K562 (cell line): ENCODE measurements around the gene AASDH. TPM values are rescaled to one million over a fixed set of nuclear protein-coding genes. Genes with fewer than 3 reads are reported as not detected.

ENCODE experiments used
- ATAC-seq: fragments of 200-7000 bp; cut with Tn5 transposase; 3 replicates; pipeline ENCODE4 v1.9.1; 2020; ENCODE audit warnings: moderate library complexity
- BruUV-seq: library from RNA; stranded (reverse); fragments of 400-500 nt; replicated peaks from 2 replicates; lab custom pipeline; 2021; lab: Mats Ljungman, UMichigan
- CTCF ChIA-PET: fragments of 300-600 bp; formaldehyde crosslinking; extraction: SDS; loops from one replicate; lab custom pipeline; 2021; ENCODE audit warnings: low intra/inter-chr PET ratio; lab: Yijun Ruan, JAX
- POLR2A ChIA-PET: fragments of 300-600, 350-650 bp; sonication (Branson Sonifier 250); formaldehyde crosslinking; extraction: SDS; loops from one replicate; lab custom pipeline; 2021; ENCODE audit warnings: antibody characterized with exemption, inconsistent platforms; lab: Yijun Ruan, JAX
- DNase-seq, 4 experiments: peaks; one replicate each; pipeline versions ENCODE4 v3.0.0 to v3.0.0-alpha.2; 2011 to 2018; ENCODE audit warnings: low spot score in 3 of 4, mixed read lengths in 3 of 4; ENCODE audit errors: extremely low read depth in 1 of 4
- FAIRE-seq: peaks from 2 replicates; lab custom pipeline; 2011; peaks lifted over from hg19 to GRCh38; lab: Jason Lieb, UNC
- H2AFZ ChIP-seq: 2 replicates; pipeline ENCODE4 v1.6.0; 2011; ENCODE audit warnings: low read depth, low read length, control low read depth, inconsistent platforms
- H3K27ac ChIP-seq: fragments of 200-600 bp; 3 replicates; pipeline ENCODE4 v1.8.0; 2011; ENCODE audit warnings: low read depth, mild to moderate bottlenecking, control low read depth, inconsistent platforms, low read length, moderate library complexity, mixed read lengths; ENCODE audit errors: extremely low read depth
- H3K27me3 ChIP-seq, 2 experiments: fragments of 300-600 bp in 1 of 2; 2 replicates in 1 of 2; 3 replicates in 1 of 2; pipeline versions ENCODE4 v1.6.0 to v1.8.0; 2011; ENCODE audit warnings: inconsistent platforms in 2 of 2, low read length in 2 of 2, mild to moderate bottlenecking in 1 of 2, mixed read lengths in 1 of 2, moderate library complexity in 1 of 2; ENCODE audit not compliant: control insufficient read depth in 2 of 2, insufficient read depth in 2 of 2
- H3K36me3 ChIP-seq: fragments of 300-600 bp; 3 replicates; pipeline ENCODE4 v1.8.0; 2011; ENCODE audit warnings: mild to moderate bottlenecking, low read length, inconsistent platforms; ENCODE audit not compliant: control insufficient read depth, insufficient read depth
- H3K4me1 ChIP-seq, 2 experiments: fragments of 200-600 bp in 1 of 2; replicated peaks in 1 of 2; 2 replicates in 1 of 2; 3 replicates in 1 of 2; pipeline versions ENCODE4 v1.5.1 to v1.8.0; 2011; ENCODE audit warnings: inconsistent platforms in 2 of 2, low read length in 2 of 2, mild to moderate bottlenecking in 1 of 2, mixed read lengths in 1 of 2, moderate library complexity in 1 of 2; ENCODE audit not compliant: control insufficient read depth in 2 of 2, insufficient read depth in 2 of 2
- H3K4me2 ChIP-seq: 2 replicates; pipeline ENCODE4 v1.6.1; 2011; ENCODE audit warnings: low read length, control low read depth, inconsistent platforms, mixed read lengths; ENCODE audit not compliant: insufficient read depth
- H3K4me3 ChIP-seq: fragments of 200-600 bp; sonication (generic), shearing (Covaris generic); 2 replicates; pipeline ENCODE4 v1.5.1; 2016; ENCODE audit warnings: control low read depth, inconsistent platforms
- H3K79me2 ChIP-seq: fragments of 200-600 bp; 3 replicates; pipeline ENCODE4 v1.8.0; 2011; ENCODE audit warnings: low read length, inconsistent platforms; ENCODE audit not compliant: control insufficient read depth, insufficient read depth
- H3K9ac ChIP-seq, 2 experiments: 2 replicates each; pipeline versions ENCODE4 v1.6.0 to v1.6.1; 2011; ENCODE audit warnings: low read depth in 2 of 2, low read length in 2 of 2, control low read depth in 1 of 2, inconsistent platforms in 1 of 2, mild to moderate bottlenecking in 1 of 2, mixed read lengths in 1 of 2; ENCODE audit not compliant: insufficient read depth in 1 of 2
- H3K9me1 ChIP-seq: one replicate; pipeline ENCODE4 v1.6.0; 2011; ENCODE audit warnings: inconsistent platforms, mild to moderate bottlenecking, low read length, moderate library complexity; ENCODE audit not compliant: control insufficient read depth, insufficient read depth
- H3K9me3 ChIP-seq: replicated peaks from 2 replicates; pipeline ENCODE4 v1.5.1; 2011; ENCODE audit warnings: low read depth, low read length, inconsistent platforms; ENCODE audit not compliant: control insufficient read depth, insufficient read depth
- H4K20me1 ChIP-seq: replicated peaks from 2 replicates; pipeline ENCODE4 v1.6.1; 2011; ENCODE audit warnings: low read length, inconsistent platforms, mixed read lengths; ENCODE audit not compliant: control insufficient read depth, insufficient read depth
- ASH1L ChIP-seq: fragments of 450-650 bp; IDR thresholded peaks from 2 replicates; pipeline ENCODE4 v1.6.1; 2018; ENCODE audit warnings: borderline replicate concordance, mild to moderate bottlenecking, low read depth; ENCODE audit not compliant: partially characterized antibody
- BMI1 ChIP-seq: fragments of 150-350 bp; IDR thresholded peaks from 2 replicates; pipeline ENCODE4 v1.6.1; 2014; ENCODE audit warnings: low read length
- CREBBP ChIP-seq: IDR thresholded peaks from one replicate; pipeline ENCODE4 v1.6.1; 2012; ENCODE audit warnings: low read depth, mild to moderate bottlenecking, control low read depth, inconsistent platforms, low read length
- FOXP1 ChIP-seq: sonication (generic); formaldehyde crosslinking; IDR thresholded peaks from 2 replicates; pipeline ENCODE4 v1.8.0; 2022; ENCODE audit warnings: mild to moderate bottlenecking, missing genetic modification reagents
- MBD2 ChIP-seq: sonication (generic); IDR thresholded peaks from 2 replicates; pipeline ENCODE4 v1.6.1; 2016; ENCODE audit warnings: low read depth, borderline replicate concordance
- TCF7L2 ChIP-seq: fragments of 150-350 bp; IDR thresholded peaks from 2 replicates; pipeline ENCODE4 v1.6.1; 2016; ENCODE audit warnings: low read depth, mild to moderate bottlenecking, low read length, moderate library complexity
- ZBED1 ChIP-seq: IDR thresholded peaks from 2 replicates; pipeline ENCODE4 v1.6.1; 2014
- ZNF354B ChIP-seq: fragments of 250-450 bp; sonication (Bioruptor Pico); IDR thresholded peaks from 2 replicates; pipeline ENCODE4 v1.4.0; 2020
- WGBS: fragments of 100-300 bp; shearing (Covaris generic); methylation state at CpG from one replicate; pipeline ENCODE4 v1.1.6; 2016; ENCODE audit warnings: low coverage, mixed read lengths; ENCODE audit not compliant: insufficient coverage; ENCODE audit errors: missing lambda C conversion rate; 5-methylcytosine and 5-hydroxymethylcytosine counted together
- in situ Hi-C: fragments of 300-500 bp; cut with MboI; formaldehyde crosslinking; loops from 4 replicates; pipeline ENCODE4 v1.15.0; 2018; ENCODE audit warnings: inconsistent platforms, mixed read lengths
- intact Hi-C: fragments of 100-400 bp; cut with micrococcal nuclease; formaldehyde crosslinking; loops from 2 replicates; pipeline ENCODE4 v1.14.2; 2022
- polyA plus RNA-seq, 8 experiments: library from polyadenylated mRNA; depleted of rRNA in 4 of 8; stranded (reverse) in 5 of 8; unstranded in 3 of 8; fragments of >200 nt; fragmentation: Nextera tagmentation in 2 of 8; fragmentation: Illumina TruSeq in 1 of 8; extraction: Ambion mirVana in 2 of 8; extraction: Trizol in 1 of 8; gene quantifications; 2 replicates each; pipeline versions ENCODE4 v1.2.1 to v1.2.3, GENCODE V29; 2011 to 2014; ENCODE audit warnings: inconsistent platforms in 1 of 8, missing spikeins in 1 of 8
- total RNA-seq, 7 experiments: library from RNA; depleted of rRNA in 6 of 7; stranded (reverse); fragments of >200 nt in 6 of 7; fragmentation: Illumina TruSeq in 2 of 7; extraction: Trizol in 2 of 7; gene quantifications; 2 replicates each; pipeline versions ENCODE4 v1.2.1 to v1.2.3, GENCODE V29; 2011 to 2021; ENCODE audit warnings: low replicate concordance in 1 of 7
- TF ChIP-seq, protein P1 (sequence below): fragments of 250-450 bp; sonication (Bioruptor Pico); IDR thresholded peaks from 2 replicates; pipeline ENCODE4 v1.8.0; 2021; ENCODE audit warnings: mild to moderate bottlenecking, moderate library complexity
- TF ChIP-seq, protein P2 (sequence below): fragments of 450-650 bp; formaldehyde crosslinking; IDR thresholded peaks from 2 replicates; pipeline ENCODE4 v1.4.0; 2020; ENCODE audit warnings: mild to moderate bottlenecking, moderate library complexity
- TF ChIP-seq, protein P3 (sequence below): fragments of 450-650 bp; IDR thresholded peaks from 2 replicates; pipeline ENCODE4 v1.6.1; 2018; ENCODE audit warnings: mild to moderate bottlenecking, low read depth; ENCODE audit not compliant: partially characterized antibody

The AASDH gene
- total and polyA plus RNA-seq, 9 of the 15 experiments (the other 6 are each of a cell fraction or from before 2014, with no cell fraction given) = 8.6 to 29.7 (median 13.7) TPM

GRCh38 chr4:56301181-56301996, 85.9 kb downstream of the AASDH start (continued):
- no peak for TF ChIP-seq CREBBP
- no peak for TF ChIP-seq ZBED1
- no peak for TF ChIP-seq FOXP1 (CRISPR knock-in tag)
- TF ChIP-seq BMI1 = peak; percentile 60; the same call in 1 of the 2 replicates
- TF ChIP-seq, protein P1, sequence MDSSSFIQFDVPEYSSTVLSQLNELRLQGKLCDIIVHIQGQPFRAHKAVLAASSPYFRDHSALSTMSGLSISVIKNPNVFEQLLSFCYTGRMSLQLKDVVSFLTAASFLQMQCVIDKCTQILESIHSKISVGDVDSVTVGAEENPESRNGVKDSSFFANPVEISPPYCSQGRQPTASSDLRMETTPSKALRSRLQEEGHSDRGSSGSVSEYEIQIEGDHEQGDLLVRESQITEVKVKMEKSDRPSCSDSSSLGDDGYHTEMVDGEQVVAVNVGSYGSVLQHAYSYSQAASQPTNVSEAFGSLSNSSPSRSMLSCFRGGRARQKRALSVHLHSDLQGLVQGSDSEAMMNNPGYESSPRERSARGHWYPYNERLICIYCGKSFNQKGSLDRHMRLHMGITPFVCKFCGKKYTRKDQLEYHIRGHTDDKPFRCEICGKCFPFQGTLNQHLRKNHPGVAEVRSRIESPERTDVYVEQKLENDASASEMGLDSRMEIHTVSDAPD (CRISPR knock-in tag) = no peak
- TF ChIP-seq, all 486 proteins: peak for 15

- DNase-seq = no peak
- H2AFZ ChIP-seq = no peak overlapping the region
- no peaks in the 10 kb centered on the region for H4K20me1 ChIP-seq
- intact Hi-C loops (no loop called here), in situ Hi-C loops (no loop called here)
- no peak for FAIRE-seq
- H3K79me2 ChIP-seq = no peaks in the 10 kb centered on the region
- H3K9me3 ChIP-seq = no peaks in the 10 kb centered on the region
- TF ChIP-seq MBD2 (no peak), ZNF354B (CRISPR knock-in tag) (no peak), ASH1L (no peak), TCF7L2 (no peak)
- TF ChIP-seq, protein P2, sequence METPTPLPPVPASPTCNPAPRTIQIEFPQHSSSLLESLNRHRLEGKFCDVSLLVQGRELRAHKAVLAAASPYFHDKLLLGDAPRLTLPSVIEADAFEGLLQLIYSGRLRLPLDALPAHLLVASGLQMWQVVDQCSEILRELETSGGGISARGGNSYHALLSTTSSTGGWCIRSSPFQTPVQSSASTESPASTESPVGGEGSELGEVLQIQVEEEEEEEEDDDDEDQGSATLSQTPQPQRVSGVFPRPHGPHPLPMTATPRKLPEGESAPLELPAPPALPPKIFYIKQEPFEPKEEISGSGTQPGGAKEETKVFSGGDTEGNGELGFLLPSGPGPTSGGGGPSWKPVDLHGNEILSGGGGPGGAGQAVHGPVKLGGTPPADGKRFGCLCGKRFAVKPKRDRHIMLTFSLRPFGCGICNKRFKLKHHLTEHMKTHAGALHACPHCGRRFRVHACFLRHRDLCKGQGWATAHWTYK (CRISPR knock-in tag) = no peak
- TF ChIP-seq, protein P3, sequence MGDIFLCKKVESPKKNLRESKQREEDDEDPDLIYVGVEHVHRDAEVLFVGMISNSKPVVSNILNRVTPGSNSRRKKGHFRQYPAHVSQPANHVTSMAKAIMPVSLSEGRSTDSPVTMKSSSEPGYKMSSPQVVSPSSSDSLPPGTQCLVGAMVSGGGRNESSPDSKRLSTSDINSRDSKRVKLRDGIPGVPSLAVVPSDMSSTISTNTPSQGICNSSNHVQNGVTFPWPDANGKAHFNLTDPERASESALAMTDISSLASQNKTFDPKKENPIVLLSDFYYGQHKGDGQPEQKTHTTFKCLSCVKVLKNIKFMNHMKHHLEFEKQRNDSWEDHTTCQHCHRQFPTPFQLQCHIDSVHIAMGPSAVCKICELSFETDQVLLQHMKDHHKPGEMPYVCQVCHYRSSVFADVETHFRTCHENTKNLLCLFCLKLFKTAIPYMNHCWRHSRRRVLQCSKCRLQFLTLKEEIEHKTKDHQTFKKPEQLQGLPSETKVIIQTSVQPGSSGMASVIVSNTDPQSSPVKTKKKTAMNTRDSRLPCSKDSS = no peak
- POLR2A ChIA-PET = interaction anchor here (1.3 kb wide), 1 partner anchor 15 kb away, joined by 3 read pairs; no protein-coding TSS in a partner anchor
- BruUV-seq = no TSS peak
- no peak for ATAC-seq
- H3K27ac ChIP-seq = no peak overlapping the region
- H3K9ac ChIP-seq = no peak overlapping the region
- H3K36me3 ChIP-seq = no peaks in the 10 kb centered on the region
- CTCF ChIA-PET = no interaction called here
- 6% methylated on average over 3 of the region's 3 CpGs for WGBS
- H3K4me1 ChIP-seq = no peaks in the 10 kb centered on the region; a peak in 1 of 5 replicates
- H3K9me1 ChIP-seq = no peaks in the 10 kb centered on the region
- H3K4me3 ChIP-seq = no peak overlapping the region
- no peak overlapping the region for H3K4me2 ChIP-seq
- H3K27me3 ChIP-seq = peaks cover 18 to 29% of the 10 kb centered on the region in 2 experiments; a peak in 4 of 5 replicates
These were observed 89.1 kb downstream of the AASDH start for GRCh38 chr4:56298236-56298635.
